Right lobe of liver (tissue), 4 donors: ENCODE measurements around the gene ASIC2.

Experiments
- POLR2A ChIP-seq: fragments of 450-650 bp; IDR thresholded peaks from one replicate; pipeline ENCODE4 v1.6.1; 2017; ENCODE audit warnings: antibody characterized with exemption, mild to moderate bottlenecking
- TF ChIP-seq, protein P1 (sequence below), 4 donors: fragments of 200-600 bp in 3 of 4; fragments of 450-650 bp in 1 of 4; IDR thresholded peaks; one replicate each; pipeline versions ENCODE4 v1.5.1 to v1.8.0; 2016 to 2022; ENCODE audit warnings: antibody characterized with exemption in 4 of 4, mild to moderate bottlenecking in 2 of 4
- donor health status: DM: no; HTN: no; CAD: no.
- donor health status: DM: no; HTN: no; CAD: no.
- donor health status: DM: no; HTN: yes; CAD: no.

DNA sequence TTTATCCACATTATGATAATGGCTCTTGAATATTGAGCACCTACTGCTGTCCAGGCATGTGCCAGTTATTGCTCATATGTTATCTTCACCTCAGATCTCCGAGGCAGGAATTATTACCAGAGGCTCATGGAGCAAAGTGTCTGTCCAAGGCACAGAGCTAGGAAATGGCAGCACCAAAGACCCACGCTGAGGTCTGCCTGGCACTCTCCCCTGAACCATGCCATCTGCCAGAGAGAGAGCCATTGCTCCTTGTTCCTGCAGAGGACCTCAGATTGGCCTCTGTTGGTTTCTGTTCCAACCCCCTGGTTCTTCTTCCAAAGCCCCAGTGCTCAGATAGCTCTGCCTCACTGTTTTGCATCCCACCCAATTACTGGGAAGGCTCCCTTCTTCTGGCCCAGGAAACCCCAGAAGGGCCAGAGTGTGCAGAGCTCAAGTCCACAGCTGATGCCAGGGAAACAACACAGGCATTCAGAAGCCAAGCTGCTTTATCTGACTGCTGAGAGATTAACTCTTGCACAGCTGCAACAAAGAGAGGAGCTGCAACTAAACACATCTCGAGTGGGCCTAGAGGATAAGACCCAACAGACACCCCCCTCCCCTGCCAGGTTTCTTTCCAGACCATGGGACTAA is 5.9 kb downstream of the ASIC2 start:
- TF ChIP-seq, protein P1, sequence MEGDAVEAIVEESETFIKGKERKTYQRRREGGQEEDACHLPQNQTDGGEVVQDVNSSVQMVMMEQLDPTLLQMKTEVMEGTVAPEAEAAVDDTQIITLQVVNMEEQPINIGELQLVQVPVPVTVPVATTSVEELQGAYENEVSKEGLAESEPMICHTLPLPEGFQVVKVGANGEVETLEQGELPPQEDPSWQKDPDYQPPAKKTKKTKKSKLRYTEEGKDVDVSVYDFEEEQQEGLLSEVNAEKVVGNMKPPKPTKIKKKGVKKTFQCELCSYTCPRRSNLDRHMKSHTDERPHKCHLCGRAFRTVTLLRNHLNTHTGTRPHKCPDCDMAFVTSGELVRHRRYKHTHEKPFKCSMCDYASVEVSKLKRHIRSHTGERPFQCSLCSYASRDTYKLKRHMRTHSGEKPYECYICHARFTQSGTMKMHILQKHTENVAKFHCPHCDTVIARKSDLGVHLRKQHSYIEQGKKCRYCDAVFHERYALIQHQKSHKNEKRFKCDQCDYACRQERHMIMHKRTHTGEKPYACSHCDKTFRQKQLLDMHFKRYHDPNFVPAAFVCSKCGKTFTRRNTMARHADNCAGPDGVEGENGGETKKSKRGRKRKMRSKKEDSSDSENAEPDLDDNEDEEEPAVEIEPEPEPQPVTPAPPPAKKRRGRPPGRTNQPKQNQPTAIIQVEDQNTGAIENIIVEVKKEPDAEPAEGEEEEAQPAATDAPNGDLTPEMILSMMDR (IDR thresholded peaks at IDR 0.05), result no peak
- TF ChIP-seq POLR2A, result no peak
